Right forelimb (tissue), 1 donor: ENCODE measurements around the gene NLRP4.
"Not testable (repeated sequence)": the region's sequence is repeated elsewhere in the genome, so short reads cannot be mapped to it uniquely, and the experiment has no call there.

Experiments
- DNase-seq: peaks from one replicate; pipeline ENCODE4 v3.0.0-alpha.2; 2018

Gene NLRP4

GRCh38 chr19:55901369-55902079 lies 65.2 kb downstream of the NLRP4 start:
- DNase-seq: no peak

DNA sequence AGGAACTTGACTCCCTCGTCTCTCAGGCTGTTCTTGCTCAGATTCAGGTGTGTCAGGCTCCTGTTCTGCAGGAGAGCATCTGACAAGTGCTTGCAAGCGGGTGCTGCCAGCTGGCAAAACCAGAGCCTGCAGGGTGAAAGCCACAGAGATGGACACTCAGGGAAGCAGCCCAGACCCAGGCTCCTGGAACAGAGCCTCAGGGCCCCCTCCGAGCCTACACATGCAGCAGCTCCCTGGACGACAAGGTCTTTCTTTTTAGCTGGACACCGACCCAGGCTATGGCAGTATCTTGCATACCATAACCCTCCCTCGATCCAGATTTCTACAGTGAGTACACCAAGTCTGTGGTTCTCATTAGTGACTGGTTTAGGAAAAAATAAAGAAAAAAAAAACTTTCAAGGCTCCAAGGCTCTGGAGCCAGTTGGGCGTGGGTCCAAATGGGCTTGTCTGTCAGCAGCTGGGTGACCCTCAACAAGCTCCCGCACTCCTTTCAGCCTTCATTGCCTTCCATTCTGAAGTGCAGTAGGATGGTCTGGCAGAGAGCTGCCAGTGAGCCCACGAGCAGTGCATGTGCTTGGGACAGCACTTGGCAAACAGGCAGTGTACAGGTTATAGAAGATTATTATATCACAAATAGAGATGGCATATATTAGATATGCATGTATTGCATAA lies 65.9 kb downstream of the NLRP4 start:
- no peak for DNase-seq

DNA sequence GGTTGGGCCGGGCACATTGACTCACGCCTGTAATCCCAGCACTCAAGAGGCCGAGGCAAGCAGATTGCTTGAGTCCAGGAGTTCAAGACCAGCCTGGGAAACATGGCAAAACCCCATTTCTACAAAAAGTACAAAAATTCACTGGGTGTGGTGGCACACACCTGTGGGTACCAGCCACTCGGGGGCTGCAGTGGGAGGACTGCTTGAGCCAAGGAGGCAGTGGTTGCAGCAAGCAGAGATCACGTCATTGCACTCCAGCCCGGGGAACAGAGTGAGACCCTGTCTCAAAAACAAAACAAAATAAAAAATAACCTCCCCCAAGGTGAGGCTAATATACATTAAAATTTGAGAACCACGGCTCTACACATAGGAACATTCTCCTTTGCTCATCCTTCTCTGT lies 70.9 kb downstream of the NLRP4 start:
- no peak for DNase-seq

DNA sequence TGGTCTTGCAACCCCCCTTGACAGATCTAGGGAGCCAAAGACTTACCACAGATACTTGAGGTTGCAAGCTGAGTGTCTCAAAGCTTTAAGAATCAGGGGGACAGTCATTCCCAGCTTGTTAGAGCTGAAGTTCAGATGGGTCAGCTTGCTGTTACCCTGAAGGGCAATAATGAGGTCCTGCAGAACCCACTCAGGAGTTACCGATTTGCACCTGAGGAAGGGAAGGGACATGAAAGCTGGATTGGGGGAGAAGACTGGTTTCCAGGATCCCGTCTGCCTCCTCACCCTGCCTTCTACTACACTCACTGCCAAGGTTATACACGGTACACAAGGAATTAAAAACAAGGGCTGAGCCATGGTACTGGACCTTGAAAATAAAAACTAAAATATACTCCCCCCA lies 71.4 kb downstream of the NLRP4 start:
- no peak for DNase-seq

DNA sequence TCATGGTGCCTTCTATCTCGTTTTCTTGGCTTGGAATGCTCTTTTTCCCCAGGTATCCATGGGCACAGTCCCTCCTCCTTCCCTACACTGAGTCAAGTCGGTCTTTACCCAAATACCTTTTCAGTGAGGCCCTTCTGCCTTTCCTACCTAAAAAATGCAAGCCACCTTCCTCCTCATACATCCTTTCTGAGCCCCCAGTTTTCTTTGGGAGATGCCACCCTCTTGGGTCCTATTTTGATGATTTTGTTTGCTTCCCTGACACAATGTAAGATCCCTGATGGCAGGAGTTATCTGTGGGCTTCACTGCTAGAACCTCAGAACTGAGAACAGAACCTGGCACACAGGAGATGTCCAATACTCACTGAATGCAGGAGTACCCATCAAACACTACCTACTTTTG lies 73.5 kb downstream of the NLRP4 start:
- DNase-seq: no peak

GRCh38 chr19:55912916-55913315 lies 76.6 kb downstream of the NLRP4 start:
- DNase-seq: no peak

DNA sequence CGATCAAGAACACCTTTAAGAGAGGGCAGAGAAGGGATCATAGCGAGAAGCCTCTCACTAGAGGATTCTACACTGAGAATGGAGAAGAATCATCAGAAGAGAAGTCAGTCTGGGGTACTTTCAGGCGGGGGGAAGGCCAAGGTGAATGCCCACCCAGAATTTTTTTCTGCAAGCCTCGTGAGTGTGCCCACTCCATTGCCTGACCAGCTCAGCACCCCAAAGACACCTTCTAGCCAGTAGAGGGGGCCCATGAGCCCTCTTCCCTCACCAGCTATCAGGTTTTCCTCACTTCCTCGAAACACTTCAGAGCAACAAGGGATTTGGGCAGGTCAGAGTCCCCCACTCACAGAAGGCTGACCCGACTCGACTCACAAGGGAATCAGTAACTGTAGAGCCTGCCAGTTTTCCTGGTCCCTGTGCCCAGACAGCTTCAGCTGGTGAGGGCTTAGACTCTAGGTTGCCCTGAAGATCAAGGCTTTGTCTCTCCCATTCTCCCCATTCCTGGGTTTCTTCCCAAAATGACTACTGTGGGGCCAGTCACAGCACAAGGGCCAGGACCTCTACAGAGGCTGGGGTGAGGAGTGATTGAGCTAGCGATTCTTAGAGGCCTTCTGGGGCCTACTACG lies 77.4 kb downstream of the NLRP4 start:
- no peak for DNase-seq

- DNase-seq: no peak
These were observed 87.2 kb downstream of the NLRP4 start for GRCh38 chr19:55923556-55923955.

GRCh38 chr19:55927991-55928390 lies 91.7 kb downstream of the NLRP4 start:
- no peak for DNase-seq

DNA sequence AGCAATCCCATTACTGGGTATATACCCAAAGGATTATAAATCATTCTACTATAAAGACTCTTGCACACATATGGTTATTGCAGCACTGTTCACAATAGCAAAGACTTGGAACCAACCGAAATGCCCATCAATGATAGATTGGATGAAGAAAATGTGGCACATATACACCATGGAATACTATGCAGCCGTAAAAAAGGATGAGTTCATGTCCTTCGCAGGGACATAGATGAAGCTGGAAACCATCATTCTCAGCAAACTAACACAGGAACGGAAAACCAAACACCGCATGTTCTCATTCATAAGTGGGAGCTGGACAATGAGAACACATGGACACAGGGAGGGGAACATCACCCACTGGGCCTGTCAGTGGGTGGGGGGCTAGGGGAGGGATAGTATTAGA lies 92.9 kb downstream of the NLRP4 start:
- DNase-seq: not testable (repeated sequence)

GRCh38 chr19:55930996-55931515 lies 94.7 kb downstream of the NLRP4 start:
- DNase-seq: no peak
